GM19395 (cell line): ENCODE measurements around the gene ACTC1.
"Not testable (repeated sequence)": the region's sequence is repeated elsewhere in the genome, so short reads cannot be mapped to it uniquely, and the experiment has no call there.

ENCODE experiments used
- ATAC-seq: cut with Tn5 transposase; IDR thresholded peaks from one replicate; pipeline ENCODE4 v1.9.1; 2021; ENCODE audit warnings: mild to moderate bottlenecking, moderate library complexity; ENCODE audit not compliant: unreplicated experiment

Gene ACTC1

DNA sequence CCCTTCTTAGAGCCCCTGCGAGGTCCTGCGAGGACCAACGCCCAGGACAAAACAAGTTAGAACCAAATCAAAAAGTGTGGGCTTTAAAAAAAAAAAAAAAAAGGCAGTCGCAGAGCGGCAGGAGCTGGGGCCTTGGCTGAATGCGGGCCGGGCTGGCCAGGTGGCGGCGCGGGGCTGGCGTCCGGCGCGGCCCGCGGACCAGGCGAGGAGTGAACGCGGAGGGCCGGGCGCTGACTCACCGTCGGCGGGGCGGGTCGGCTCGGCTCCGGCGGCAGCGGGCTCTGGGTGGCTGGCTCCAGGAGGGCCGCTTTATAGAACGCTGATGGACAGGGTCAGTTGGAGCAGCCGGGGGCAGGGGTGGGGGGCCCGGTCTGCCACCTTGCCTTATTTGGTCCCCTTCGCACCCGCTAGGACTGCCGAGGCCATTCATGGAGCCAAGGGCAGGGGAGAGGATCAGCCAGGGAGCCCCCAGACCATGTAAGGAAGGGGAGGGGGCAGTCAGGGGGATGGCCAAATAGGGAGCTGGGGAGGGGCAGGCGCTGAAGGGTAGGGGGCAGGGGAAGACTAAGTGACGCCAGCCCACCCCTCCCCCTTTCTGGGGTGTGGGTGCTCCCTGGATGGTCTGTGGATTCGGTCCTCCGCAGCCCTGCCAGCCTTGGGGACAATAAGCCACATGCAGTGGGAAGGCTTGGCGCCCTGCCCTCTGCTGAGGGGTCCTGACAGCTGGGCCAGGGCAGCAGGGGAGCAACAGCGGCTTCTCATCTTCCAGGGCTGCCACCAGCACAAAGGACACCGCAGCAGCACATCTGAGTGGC lies at the start of gene ACTC1:
ACTC1 (minus strand) TSS at position 283 of the 815 bp plus-strand sequence. CDS start 741 bp downstream, outside the sequence.
- ATAC-seq = no peak

DNA sequence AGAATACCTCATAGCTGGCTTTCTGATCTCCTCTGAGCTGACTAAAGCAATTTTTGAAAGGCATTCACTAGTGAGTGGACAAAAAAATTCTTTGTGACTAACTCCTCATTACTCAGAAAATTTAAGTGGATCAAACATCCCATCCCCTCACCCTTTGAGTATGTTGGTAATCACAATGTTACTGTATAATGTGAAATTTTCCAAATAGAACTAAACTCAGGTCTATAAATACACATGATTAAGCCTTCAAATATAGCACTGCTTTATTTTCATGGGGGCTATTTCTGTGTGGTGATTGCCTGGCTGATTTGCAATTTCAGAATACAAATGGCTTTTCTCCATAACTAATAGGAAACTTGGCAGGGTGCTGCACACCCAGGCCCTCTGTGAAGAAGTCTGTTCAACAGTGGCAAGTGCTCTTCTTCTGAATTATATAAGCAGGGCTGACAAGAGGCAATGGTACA lies 45.9 kb upstream of the ACTC1 start:
- no peak for ATAC-seq

DNA sequence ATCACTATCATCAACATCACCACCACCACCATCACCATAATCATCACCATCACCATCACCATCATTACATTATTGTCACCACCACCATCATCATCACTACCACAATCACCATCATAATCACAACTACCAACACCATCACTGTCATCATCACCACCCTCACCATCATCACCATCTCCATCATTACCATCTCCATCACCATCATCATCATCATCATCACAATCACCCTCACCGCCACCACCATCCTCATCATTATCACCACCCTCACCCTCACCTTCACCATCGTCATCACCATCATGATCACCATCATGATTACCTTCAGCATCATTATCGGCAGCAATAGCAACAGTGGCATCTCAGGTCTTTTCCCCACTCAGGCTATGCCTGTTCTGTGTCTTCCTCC lies 42.9 kb upstream of the ACTC1 start:
- ATAC-seq = no peak

DNA sequence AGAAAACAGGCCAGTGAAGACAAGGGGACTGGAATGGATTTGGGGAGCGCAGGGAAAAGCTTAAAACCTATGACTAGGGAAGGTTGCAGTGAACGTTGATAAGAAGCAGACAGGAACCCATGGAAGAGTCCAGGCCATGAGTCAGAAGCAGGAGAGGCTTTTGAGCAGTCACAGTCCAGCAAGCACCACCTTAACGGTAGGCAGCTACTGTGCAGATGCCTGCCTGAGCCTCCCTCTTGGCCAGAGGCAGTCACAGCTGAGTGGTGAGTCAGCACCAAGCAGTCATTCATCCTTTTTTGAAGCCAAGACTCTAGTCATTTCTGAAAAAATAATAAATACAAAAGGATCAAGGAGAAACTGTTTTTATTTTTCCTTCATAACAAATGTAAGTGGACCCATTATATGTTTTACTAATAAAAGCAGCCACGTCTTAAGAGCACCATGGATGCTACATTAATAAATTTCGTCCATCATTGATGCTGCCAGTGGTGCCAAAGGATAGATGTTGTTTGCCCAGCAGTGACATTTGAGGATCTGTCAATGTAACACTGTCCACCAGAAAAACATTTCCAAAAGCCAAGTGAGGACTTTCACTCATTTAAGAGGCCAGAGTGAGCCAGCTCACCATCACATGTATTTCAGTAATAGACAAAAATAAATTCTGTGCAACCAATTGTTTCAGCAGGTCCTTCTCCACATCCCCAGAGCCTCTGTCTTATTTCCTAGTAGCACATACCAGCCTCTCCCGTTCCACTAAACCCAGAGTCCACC lies 42.1 kb upstream of the ACTC1 start:
- ATAC-seq = no peak

DNA sequence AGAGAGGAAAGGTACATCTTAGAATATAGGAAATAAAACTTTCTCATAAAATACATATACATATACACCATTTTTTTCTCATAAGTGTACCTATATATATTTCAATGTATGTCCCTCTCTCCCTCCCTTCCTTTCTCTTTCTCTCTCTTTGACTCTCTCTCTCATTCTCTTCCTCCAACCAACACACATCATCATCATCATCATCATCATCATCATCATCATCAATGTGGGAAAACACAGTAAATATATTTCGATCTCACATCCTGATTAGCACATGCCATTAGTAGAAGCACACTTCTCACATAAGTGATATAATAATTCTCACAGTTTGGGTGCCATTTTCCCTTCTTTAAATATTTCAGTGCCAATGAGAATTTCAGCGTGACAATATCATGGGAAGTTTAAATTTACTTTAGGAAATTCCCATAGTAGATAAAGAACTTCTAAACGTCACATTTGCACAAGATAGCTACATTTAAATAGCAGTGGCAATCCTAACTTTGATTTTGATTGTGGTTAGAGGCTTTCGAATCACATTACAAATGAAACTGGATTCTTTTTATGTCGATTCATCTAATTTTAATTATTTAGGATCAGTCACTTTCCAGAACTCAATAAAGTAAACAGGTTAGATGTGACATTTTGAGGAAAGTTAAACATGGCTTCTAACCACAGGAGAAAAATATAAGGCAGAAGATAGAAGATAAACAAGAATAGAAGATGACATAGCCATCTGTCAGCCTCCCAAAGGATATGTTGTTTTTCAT lies 33.0 kb upstream of the ACTC1 start:
- no peak for ATAC-seq

DNA sequence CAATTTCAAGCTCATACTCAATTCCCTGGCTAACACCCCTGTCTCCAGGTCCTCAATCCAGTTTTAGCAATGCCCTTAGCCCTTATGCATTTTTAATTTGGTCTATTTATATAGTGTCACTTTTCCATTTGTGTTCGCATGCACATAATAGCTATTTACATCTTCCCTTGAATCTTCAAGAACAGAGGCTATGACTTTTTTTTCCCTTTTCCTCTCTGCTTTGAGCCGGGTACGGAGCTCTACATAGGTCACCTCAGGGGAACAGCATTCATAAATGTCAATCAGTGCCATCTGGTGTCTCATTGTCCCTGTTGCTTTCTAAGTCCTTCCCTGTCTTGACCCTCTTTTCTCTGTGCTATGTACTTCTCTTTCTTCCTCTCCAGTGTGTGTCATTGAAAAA lies 26.5 kb upstream of the ACTC1 start:
- no peak for ATAC-seq

DNA sequence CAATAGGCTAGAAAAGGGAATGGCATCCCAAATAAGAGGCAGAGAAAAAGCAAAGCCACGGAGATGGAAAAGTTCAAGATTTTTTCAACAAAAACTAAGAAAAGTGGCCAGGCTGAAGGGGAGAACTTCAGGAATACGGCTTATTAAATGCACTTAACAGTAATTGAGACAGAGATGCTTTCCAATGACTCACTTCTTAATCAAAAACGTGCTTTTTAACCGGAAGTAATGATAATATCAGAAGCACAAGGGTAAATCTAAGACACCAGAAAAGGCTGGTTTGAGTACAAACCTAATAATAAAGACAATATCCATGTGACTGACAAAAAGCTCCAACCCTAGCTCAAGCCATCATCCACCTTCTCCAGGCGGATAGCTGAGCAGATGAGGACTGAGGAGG lies 24.8 kb upstream of the ACTC1 start:
- no peak for ATAC-seq

DNA sequence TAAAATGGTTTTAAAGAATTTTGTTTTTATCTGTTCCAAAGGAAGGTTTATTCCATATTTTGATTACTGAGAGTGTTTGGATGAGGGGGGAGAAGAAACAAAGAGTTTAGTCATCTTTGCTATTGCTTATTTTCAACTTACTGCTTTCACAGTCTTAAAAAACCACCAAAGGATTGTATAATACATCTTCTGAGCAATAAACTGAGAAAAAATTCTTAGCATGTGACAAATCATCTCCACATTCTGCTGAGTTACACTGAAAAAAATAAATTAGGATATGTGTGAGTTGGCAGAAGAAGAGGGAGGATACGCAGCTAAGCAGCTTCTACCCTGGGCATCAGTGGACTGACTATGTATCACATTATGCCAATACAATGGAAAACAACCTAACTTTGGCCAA lies 23.2 kb upstream of the ACTC1 start:
- no peak for ATAC-seq

DNA sequence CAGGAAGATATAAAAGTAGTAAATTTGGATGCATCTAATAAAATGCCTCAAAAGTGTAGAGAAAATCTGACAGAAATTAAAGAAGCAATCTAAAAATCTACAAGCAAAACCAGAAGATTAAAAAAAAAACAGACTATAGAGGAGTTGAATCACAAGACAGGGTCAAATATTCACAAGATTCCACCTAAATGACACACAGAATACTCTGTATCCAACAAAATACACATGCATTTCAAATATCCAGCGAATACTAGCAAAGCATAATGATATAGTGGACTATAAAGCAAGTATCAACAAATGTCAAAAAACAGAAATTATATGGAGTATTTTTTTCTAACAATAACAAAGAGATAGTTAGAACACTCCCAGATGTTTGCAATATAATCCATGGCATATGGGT lies 20.5 kb upstream of the ACTC1 start:
- ATAC-seq = no peak

DNA sequence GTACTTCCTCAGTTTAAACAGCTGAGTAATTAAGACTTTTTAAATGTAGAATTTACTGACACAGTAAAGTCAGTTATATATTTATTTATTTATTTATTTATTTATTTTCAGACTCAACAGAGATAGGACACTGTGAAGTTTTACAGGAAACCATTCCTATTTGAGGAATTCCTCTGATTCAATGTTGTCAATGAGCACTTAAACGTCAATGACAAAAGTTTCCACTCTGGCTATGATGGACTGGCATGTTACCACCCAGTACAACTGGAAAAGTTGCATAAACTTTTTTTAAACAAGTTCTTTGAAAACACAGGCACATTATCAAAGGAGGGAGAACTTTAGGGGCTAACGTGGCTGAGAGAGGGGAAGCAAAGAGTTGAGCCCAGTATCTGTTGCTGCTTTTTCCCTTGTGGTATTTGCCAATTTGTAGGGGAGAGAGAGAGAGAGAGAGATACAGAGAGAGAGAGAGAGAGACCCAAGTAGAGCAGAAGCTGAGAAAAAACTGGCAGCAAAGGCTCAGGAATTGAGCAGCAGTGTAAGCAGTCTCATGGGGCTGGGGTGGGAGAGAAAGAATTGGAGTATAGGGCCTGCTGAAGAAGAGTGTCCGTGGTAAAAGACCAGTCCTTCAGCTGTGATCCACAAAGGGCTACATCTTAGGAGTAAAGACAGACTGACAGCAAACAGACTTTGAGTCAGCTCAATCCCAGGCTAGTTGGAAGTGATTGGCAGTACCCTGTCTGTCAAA lies 18.3 kb upstream of the ACTC1 start:
- ATAC-seq = no peak

DNA sequence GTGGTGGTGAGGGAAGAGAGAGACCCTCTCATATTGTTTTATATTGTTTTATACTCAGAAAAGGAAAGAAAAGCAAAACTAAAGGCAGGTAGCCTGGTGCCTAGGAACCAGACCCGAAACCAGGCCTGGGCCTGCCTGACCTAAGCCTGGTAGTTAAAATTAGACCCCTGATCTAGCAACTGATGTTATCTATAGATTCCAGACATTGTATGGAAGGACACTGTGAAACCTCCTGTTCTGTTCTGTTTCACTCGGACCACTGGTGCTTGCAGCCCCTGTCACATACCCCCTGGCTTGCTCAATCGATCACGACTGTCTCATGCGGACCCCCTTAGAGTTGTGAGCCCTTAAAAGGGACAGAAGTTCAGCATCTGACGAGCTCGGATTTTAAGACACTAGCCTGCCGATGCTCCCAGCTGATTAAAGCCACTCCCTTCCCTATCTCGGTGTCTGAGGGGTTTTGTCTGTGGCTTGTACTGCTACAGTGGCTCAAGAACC lies 17.6 kb upstream of the ACTC1 start:
- not testable (repeated sequence) for ATAC-seq

DNA sequence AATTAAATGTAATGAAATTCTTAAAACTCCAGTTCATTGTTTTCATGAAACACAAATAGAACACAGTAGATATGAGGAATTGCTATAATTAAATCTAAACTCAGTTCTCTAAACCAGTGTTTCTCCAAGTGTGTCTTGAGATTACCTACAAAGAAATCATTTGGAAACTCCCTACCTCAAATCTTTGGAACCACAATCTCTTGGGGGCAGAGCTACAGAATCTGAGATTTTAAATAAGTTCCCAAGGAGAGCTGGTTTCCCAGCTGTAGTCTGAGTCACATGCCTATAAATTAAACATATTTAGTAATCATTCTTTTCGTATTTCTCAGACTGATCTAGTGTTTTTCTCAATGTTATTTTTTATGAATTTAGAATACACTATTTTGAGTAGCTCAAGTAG lies 17.0 kb upstream of the ACTC1 start:
- no peak for ATAC-seq

DNA sequence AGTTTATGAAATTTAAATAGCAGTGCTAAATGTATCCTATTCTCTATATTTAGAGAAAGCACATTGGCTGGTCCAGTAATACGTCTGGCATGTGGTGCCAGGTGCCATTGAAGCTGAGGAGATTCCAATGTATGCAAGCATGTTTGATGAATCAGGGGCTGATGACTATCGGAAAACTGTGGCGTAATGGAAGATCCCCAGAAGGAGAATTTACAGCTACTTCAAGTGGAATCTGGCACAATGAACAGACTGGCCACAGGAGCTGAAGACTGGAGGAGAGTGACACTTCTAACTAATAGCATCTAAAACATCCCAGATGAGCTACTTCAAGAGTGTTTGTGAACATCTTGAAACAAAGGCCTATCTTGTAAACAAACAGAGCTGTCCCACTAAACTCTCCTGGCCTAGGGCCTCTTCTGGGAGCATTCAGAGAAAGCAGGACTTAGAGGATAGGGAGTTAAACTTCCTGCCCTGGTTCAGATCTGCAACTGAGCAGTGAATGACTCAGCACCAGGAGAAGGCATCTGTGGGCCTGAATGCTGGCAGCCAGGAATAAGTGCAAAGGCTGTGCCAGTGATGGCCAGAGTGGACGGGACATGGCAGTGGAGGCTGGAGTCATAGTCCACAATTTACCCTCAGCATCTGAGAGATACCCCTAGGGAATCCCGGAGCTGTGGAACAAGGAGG lies 15.2 kb upstream of the ACTC1 start:
- ATAC-seq = no peak

DNA sequence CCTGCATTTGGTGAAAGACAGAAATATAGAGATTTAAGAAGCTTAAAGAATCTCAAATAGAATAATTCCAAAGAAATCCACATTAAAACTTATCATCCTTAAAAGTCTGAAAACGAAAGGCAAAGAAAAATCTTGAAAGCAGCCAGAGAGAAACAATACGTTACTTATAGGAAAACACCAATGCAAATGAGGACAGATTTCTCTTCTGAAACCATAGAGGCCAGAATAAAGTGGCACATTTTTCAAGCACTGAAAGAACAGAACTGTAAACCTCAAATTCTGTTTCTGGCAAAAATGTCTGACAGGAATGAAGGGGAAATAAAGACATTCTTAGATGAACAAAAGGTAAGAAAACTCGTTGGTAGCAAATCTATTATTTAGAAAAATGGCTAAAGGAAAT lies 13.8 kb upstream of the ACTC1 start:
- no peak for ATAC-seq

DNA sequence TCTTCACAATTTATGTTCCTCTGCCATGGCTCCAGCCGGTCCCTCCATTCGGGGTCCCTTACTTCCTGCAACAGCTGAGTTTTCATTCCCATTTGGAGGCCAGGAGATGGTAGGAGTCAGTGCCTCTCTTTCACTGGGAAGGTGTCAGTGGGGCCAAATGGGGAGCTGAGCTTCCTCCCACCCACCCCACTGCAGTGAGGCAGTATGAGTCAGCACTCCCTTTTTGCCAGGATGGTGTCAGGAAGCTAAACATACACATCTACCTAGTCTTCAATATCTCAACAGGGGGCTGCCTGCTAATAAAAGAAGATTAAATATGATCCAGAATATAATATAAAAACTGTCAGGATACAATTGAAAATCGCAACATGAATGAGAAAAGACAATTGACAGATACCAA lies 12.7 kb upstream of the ACTC1 start:
- ATAC-seq = no peak

DNA sequence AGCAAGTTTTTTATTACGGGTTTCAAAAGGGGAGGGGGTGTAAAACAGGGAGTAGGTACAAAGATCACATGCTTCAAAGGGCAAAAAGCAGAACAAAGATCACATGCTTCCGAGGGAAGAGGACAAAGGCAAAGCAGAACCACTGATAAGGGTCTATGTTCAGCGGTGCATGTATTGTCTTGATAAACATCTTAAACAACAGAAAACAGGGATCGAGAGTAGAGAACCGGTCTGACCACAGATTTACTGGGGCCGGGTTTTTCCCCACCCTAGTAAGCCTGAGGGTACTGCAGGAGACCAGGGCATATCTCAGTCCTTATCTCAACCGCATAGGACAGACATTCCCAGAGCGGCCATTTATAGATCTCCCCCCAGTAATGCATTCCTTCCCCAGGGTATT lies 11.9 kb upstream of the ACTC1 start:
- ATAC-seq = not testable (repeated sequence)

DNA sequence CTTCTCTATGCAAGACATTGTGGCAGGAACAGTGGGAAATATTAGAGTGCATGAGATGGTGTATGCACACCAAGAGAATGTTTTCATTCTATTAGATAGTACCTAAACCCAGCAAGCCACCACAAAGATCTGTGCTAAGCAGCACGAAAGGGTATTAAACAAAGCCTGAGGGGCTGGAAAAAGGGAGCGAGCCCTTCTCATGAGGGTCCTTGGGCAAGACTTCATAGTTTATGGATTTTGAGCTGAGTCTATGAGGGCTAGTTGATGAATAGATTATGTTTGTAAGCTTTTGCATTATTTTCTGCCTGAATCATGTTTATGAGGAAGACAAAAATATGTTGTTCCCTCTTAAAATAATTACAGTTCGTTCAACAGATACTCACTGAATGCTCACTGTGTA lies 9.4 kb upstream of the ACTC1 start:
- ATAC-seq = no peak

DNA sequence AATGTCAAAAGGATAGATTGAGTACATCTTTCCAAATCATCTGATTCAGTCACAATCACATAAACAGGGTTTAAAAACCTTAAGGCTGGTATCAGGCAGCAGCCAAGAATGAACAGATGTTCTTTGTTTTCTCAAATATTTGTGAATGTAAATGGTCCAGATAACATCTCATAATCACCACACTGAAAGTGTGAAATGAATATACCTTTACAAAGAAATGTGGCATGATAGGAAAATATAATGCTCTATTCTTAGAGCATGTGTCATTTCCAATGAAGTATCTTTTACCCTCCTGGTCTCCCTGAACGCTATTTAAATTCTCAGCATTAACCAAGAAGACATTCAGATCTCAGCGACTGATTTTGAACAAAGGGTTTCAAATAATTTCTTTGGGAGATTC lies 8.8 kb upstream of the ACTC1 start:
- ATAC-seq = no peak

DNA sequence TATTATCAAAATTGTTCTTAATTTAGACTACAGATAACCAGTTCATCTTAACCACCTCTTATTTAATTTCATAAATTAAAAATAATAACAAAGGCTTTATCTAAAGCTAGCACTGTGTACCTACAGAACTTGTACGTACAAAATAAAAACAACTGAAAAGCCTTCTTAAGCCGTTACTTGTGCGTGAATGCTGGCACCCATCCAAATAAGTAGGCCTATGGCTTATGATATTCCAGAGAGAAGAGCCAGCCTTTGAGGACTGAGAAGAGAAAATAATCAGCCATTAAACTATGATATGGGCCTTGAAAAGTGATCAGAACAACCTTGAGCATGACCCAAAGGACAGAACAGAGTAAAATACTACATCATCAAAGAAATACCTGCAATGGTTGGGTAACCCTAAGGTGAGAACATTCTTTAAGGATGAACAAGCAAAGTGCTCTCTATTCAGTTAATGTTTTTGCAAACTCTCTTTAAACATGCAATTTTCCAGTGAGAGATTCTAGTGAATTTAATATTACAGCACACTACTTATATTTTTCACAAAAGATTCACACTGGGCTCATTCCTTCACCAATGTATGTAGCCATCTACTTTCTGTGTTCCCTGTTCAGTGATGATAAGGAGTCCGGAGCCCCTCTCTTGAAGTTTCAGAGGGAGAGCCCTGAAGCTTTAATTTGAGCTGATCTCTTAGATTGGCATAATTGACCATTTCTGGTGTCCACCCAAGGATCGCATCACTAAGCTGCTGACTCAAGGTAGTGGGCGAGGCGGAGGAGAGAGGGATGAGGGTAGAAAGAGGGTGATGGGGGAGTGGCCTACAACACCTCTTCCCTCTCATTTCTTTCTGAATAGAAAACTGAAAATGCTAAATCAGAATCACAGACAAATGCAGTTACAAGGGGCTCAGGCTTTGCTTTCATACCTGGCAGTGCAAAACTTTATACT lies 7.7 kb upstream of the ACTC1 start:
- ATAC-seq = no peak
